Measurements from ENCODE around the gene MBOAT2.

GRCh38 chr2:8857709-8858108 is 145.8 kb downstream of the MBOAT2 start:
- no peak for TF ChIP-seq CTCF (IDR thresholded peaks at IDR 0.05)
- TF ChIP-seq POLR2A (IDR thresholded peaks at IDR 0.05), result no peak
